Epithelial cell of esophagus (primary cell): ENCODE measurements around the gene SH3GL3.

Source experiments
- DNase-seq: peaks from one replicate; pipeline ENCODE4 v3.0.0; 2010; ENCODE audit warnings: low read depth
- H3K4me3 ChIP-seq: 2 replicates; pipeline ENCODE4 v1.5.1; 2011; ENCODE audit warnings: mild to moderate bottlenecking, low read length, control low read depth
- CTCF ChIP-seq: IDR thresholded peaks from 2 replicates; pipeline ENCODE4 v1.5.1; 2011; ENCODE audit warnings: low read depth, mild to moderate bottlenecking, low read length, control low read depth, inconsistent platforms; ENCODE audit not compliant: insufficient read depth; ENCODE audit errors: missing control alignments

The SH3GL3 gene

GRCh38 chr15:83612898-83613635 lies 165.9 kb downstream of the SH3GL3 start:
- DNase-seq, result no peak
- no peak for TF ChIP-seq CTCF
- no peak overlapping the region for H3K4me3 ChIP-seq

- no peak overlapping the region for H3K4me3 ChIP-seq
- TF ChIP-seq CTCF, result no peak
- no peak for DNase-seq
Observed at GRCh38 chr15:83613714-83614113, 166.6 kb downstream of the SH3GL3 start.

GRCh38 chr15:83616840-83617239 lies 169.7 kb downstream of the SH3GL3 start:
- no peak overlapping the region for H3K4me3 ChIP-seq
- no peak for DNase-seq
- TF ChIP-seq CTCF, result no peak

- peak; percentile 41 for DNase-seq
- no peak for TF ChIP-seq CTCF
- H3K4me3 ChIP-seq, result no peak overlapping the region
Observed at GRCh38 chr15:83626171-83626802, 179.1 kb downstream of the SH3GL3 start.

GRCh38 chr15:83631534-83631933 lies 184.4 kb downstream of the SH3GL3 start:
- DNase-seq, result no peak
- no peak for TF ChIP-seq CTCF
- no peak overlapping the region for H3K4me3 ChIP-seq

GRCh38 chr15:83643201-83643600 lies 196.1 kb downstream of the SH3GL3 start:
- TF ChIP-seq CTCF, result no peak
- no peak overlapping the region for H3K4me3 ChIP-seq
- no peak for DNase-seq

- DNase-seq, result no peak
- TF ChIP-seq CTCF, result no peak
- no peak overlapping the region for H3K4me3 ChIP-seq
Observed at GRCh38 chr15:83644439-83644838, 197.3 kb downstream of the SH3GL3 start.
